Neural crest cell (in vitro differentiated cells): Measurements from ENCODE around the gene LBX1. TPM values are rescaled to one million over a fixed set of nuclear protein-coding genes. Genes with fewer than 3 reads are reported as not detected.

Experiments
- DNase-seq: peaks from one replicate; pipeline ENCODE4 v3.0.0; 2021; ENCODE audit warnings: low read depth, mixed read lengths, low spot score
- H3K27ac Mint-ChIP-seq: one replicate; pipeline ENCODE4 v1.8.0; 2021; ENCODE audit warnings: mild to moderate bottlenecking, mixed read lengths; ENCODE audit not compliant: unreplicated experiment
- H3K27me3 Mint-ChIP-seq: 2 replicates; pipeline ENCODE4 v1.8.0; 2021; ENCODE audit warnings: low read depth, mild to moderate bottlenecking, mixed read lengths
- H3K36me3 Mint-ChIP-seq: 2 replicates; pipeline ENCODE4 v1.8.0; 2021; ENCODE audit warnings: low read depth, mild to moderate bottlenecking, mixed read lengths
- H3K4me1 Mint-ChIP-seq: 2 replicates; pipeline ENCODE4 v1.8.0; 2021; ENCODE audit warnings: mixed read lengths
- H3K4me3 Mint-ChIP-seq: one replicate; pipeline ENCODE4 v1.8.0; 2021; ENCODE audit warnings: mild to moderate bottlenecking, mixed read lengths
- H3K9me3 Mint-ChIP-seq: 2 replicates; pipeline ENCODE4 v1.8.0; 2021; ENCODE audit warnings: mixed read lengths
- long read RNA-seq: library from polyadenylated mRNA; unstranded; transcript quantifications from one replicate; pipeline ENCODE4 v2.0.0, GENCODE V29; 2020
- total RNA-seq: library from RNA; stranded (reverse); gene quantifications from 2 replicates; pipeline ENCODE4 v1.2.1, GENCODE V29; 2021
- TF ChIP-seq, protein P1 (sequence below): fragments of 200-600 bp; sonication (generic); conservative IDR thresholded peaks from 2 replicates; pipeline ENCODE4 v1.5.0; 2021; ENCODE audit warnings: antibody characterized with exemption, mild to moderate bottlenecking

The LBX1 gene
- total RNA-seq, result 1.0 and 1.1 TPM in 2 replicates
- long read RNA-seq, result 0 reads

- Mint-ChIP-seq H3K36me3 (peaks cover 2% of the 10 kb centered on the region), H3K27me3 (peaks cover 98% of the 10 kb centered on the region), H3K27ac (no peak within 1 kb of the TSS), H3K9me3 (no peaks in the 10 kb centered on the region), H3K4me1 (peaks cover 30% of the 10 kb centered on the region), H3K4me3 (peak within 1 kb of the TSS; percentile 44)
- no peak for DNase-seq
- TF ChIP-seq, protein P1, sequence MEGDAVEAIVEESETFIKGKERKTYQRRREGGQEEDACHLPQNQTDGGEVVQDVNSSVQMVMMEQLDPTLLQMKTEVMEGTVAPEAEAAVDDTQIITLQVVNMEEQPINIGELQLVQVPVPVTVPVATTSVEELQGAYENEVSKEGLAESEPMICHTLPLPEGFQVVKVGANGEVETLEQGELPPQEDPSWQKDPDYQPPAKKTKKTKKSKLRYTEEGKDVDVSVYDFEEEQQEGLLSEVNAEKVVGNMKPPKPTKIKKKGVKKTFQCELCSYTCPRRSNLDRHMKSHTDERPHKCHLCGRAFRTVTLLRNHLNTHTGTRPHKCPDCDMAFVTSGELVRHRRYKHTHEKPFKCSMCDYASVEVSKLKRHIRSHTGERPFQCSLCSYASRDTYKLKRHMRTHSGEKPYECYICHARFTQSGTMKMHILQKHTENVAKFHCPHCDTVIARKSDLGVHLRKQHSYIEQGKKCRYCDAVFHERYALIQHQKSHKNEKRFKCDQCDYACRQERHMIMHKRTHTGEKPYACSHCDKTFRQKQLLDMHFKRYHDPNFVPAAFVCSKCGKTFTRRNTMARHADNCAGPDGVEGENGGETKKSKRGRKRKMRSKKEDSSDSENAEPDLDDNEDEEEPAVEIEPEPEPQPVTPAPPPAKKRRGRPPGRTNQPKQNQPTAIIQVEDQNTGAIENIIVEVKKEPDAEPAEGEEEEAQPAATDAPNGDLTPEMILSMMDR, result no peak
Observed at GRCh38 chr10:101229266-101230182, at the start of gene LBX1. TSS of gene LBX1 (minus strand) at chr10:101229463. CDS start at chr10:101228815, 648 bp downstream.

DNA sequence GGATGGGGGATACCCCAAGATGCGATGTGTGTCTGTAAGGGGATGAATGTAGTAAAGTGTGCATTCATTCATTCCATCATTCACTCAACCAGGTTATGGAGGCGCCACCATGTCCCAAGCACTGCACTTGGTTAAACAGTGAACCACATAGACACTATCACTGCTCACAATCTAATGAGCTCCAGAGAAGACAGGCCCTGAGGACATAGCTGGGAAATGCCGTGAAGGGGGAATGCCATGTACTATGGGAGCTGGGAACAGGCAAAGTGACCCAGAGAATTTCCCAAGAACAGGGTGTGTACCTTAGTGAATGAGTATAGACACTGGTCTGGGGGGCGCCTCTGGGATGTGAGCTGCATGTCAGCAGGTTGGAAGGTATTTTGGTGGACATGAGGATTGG is 44.5 kb upstream of the LBX1 start:
- TF ChIP-seq, protein P1, result no peak
- Mint-ChIP-seq H3K36me3 (no peaks in the 10 kb centered on the region), H3K27ac (no peak overlapping the region), H3K4me1 (peaks cover 5% of the 10 kb centered on the region), H3K27me3 (peaks cover 47% of the 10 kb centered on the region), H3K4me3 (no peak overlapping the region), H3K9me3 (no peaks in the 10 kb centered on the region)
- DNase-seq, result no peak

- peaks cover 5% of the 10 kb centered on the region for H3K4me1 Mint-ChIP-seq
- H3K27ac Mint-ChIP-seq, result no peak overlapping the region
- DNase-seq, result no peak
- no peaks in the 10 kb centered on the region for H3K36me3 Mint-ChIP-seq
- H3K9me3 Mint-ChIP-seq, result no peaks in the 10 kb centered on the region
- H3K4me3 Mint-ChIP-seq, result no peak overlapping the region
- H3K27me3 Mint-ChIP-seq, result peaks cover 47% of the 10 kb centered on the region
- TF ChIP-seq, protein P1, result no peak
Observed at GRCh38 chr10:101273330-101273729, 44.1 kb upstream of the LBX1 start.

GRCh38 chr10:101272229-101272868 is 43.1 kb upstream of the LBX1 start:
- H3K27me3 Mint-ChIP-seq, result peaks cover 44% of the 10 kb centered on the region
- TF ChIP-seq, protein P1, result peak; percentile 77
- DNase-seq, result peak; percentile 74
- H3K9me3 Mint-ChIP-seq, result no peaks in the 10 kb centered on the region
- no peak overlapping the region for H3K27ac Mint-ChIP-seq
- no peak overlapping the region for H3K4me3 Mint-ChIP-seq
- H3K4me1 Mint-ChIP-seq, result peaks cover 7% of the 10 kb centered on the region
- H3K36me3 Mint-ChIP-seq, result no peaks in the 10 kb centered on the region

- Mint-ChIP-seq H3K27me3 (peaks cover 31% of the 10 kb centered on the region), H3K27ac (no peak overlapping the region), H3K9me3 (no peaks in the 10 kb centered on the region), H3K4me3 (no peak overlapping the region), H3K36me3 (no peaks in the 10 kb centered on the region), H3K4me1 (peaks cover 13% of the 10 kb centered on the region)
- TF ChIP-seq, protein P1, result no peak
- DNase-seq, result no peak
Observed at GRCh38 chr10:101270763-101271162, 41.5 kb upstream of the LBX1 start.
